ENCODE results near the gene LIFR.

Gene LIFR

DNA sequence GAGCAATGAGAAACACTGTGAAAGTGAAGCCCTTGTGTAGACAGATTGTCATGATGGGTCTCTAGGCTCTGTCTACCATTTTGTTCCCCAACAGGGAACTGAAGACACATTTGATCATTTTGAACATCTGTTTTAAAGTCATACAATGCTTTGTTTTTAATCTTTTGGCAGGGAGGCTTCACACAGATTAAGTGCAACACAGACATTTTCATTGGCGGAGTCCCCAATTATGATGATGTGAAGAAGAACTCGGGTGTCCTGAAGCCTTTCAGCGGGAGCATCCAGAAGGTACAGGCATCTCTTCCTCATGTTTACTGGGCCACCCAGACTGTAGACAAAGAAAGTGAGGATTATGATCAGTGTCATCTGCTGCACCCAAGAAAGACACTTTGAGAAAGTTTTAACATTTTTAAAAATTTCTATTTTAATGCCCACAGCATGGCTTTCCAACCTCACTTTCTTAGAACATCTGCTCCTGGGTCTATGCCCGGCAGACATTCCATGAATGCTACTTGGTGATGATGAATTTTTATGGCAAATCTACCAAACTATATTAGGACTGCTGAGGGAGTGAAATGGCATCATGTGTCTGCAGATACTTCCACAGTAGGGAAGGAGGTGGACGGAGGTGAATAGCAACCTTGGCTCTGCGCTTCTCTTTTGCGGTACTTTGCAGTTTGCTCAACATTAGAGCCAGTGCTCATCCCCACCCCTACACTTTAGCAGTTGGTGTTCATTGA is 121.3 kb downstream of the LIFR start:
- DNase-seq, result no peak

DNA sequence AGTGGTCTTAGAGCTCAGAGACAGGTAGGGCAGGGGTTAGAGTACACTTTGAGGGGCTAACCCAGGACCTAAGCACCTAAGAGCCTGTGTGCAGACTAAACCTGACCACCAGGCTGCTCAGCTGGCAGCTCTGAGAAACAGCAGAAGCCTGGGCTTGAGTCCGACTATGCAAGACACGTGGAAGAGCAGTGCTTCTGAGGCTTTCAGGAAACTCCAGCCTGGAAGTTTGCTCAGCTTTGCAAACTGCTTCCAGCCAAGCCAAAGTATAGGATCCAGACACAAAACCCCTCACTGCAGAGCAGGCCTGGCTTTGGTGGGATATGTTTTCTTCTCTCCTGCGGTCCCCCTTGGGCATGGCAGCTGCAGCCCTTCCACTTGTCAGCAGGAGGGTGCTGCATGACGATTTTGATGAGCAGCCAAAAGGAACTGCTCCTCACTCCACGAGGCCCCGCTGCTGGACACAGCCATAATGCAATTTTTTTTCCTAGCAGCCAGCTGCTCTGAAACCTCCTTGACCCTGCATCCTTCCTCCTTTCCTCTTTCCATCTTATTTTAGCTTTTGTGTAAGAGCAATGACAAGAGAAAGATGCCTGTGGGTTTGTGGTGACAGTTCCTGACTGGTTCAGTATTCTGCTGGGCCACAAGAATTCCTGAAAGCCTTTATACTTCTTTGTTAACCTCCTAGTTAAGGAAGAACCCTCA is 123.1 kb downstream of the LIFR start:
- no peak for DNase-seq

DNA sequence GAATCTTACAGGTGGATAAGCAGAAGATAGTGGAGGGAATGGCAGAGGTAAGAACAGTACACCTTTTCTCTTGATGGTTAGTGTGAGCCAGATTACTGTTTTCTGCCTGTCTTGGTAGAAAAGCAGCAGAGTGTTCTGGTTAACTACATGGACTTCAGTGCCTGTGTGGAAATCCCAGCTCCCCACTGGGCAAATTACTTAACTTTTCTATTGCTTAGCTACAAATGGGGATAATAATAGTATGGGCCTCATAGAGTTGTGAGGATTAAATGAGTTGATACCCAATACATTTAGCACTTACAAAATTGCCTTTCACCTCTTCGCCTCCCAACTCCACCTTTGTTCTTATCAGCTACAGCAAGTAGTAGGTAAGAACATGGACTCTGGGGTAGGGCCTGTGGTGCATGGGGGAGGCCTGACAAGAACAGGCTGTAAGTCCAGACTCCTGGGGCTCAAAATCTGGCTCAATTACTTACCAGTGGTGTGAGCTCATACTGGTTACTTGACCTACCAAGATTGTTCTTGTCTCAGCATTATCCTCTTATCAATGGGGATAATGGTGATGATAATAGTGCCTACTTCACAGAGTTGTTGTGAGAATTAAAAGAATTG is 125.1 kb downstream of the LIFR start:
- DNase-seq, result no peak

DNA sequence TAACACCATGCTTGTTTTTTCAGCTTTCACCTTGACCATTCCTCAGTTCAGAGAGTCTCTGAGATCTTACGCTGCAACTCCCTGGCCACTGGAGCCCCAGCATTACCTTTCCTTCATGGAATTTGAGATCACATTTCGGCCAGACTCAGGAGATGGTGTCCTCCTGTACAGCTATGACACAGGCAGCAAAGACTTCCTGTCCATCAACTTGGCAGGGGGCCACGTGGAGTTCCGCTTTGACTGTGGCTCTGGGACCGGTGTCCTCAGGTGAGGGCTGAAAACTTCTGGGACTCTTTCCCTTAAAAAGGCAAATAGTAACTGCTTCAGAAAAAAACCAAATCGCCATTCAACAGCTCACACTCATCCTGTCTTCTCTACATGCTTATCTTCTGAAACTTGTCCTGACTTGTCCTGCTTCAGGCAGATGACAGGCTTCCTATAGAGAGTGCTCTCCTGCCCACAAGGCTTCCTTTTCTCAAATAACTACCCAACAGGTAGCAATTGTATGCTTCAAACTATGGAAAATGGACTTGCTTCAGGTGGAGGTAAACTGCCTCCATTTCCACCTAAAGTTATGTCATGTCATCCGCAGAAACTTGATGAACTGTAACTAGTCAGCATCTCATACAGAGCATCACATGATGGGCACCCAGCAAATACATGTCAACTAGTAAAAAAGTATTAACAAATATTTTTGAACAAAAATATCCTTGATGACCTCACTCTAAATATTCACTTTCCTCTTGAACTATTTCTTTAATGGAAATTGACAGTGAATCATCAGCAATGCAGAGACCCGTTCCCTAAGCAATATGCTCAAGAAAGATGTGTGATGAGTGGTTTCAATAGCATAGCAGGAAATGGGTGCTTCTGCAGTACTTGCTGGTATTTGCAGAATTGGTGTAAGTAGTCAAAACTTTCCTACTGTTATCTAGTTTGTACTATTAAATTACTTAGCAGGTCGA is 129.2 kb downstream of the LIFR start:
- DNase-seq, result no peak

- DNase-seq, result no peak
Measured at GRCh38 chr5:38426490-38426889, 130.0 kb downstream of the LIFR start.
